HepG2 (cell line): ENCODE data around the gene TH. TPM values are rescaled to one million over a fixed set of nuclear protein-coding genes. Genes with fewer than 3 reads are reported as not detected.

ENCODE experiments used
- ADNP ChIP-seq: sonication (generic); formaldehyde crosslinking; IDR thresholded peaks from 2 replicates; pipeline ENCODE4 v1.4.0; 2020; ENCODE audit warnings: missing genetic modification reagents
- AGO2 ChIP-seq: fragments of 200-400 bp; formaldehyde crosslinking; optimal IDR thresholded peaks from 2 replicates; pipeline ENCODE3; 2017; ENCODE audit warnings: mild to moderate bottlenecking, low read depth, low read length, moderate library complexity
- ATF6 ChIP-seq: sonication (generic); formaldehyde crosslinking; conservative IDR thresholded peaks from 2 replicates; pipeline ENCODE4 v1.4.0; 2020; ENCODE audit warnings: missing genetic modification reagents
- CENPX ChIP-seq: sonication (generic); formaldehyde crosslinking; IDR thresholded peaks from 2 replicates; pipeline ENCODE4 v1.9.0; 2021; ENCODE audit warnings: mild to moderate bottlenecking, missing genetic modification reagents, moderate library complexity
- DPF2 ChIP-seq: sonication (generic); formaldehyde crosslinking; IDR thresholded peaks from 2 replicates; pipeline ENCODE4 v1.4.0; 2020; ENCODE audit warnings: mild to moderate bottlenecking, low read depth, missing genetic modification reagents, borderline replicate concordance
- FOXO1 ChIP-seq: sonication (generic); formaldehyde crosslinking; IDR thresholded peaks from 2 replicates; pipeline ENCODE4 v1.4.0; 2020; ENCODE audit warnings: missing genetic modification reagents
- GZF1 ChIP-seq: sonication (generic); formaldehyde crosslinking; IDR thresholded peaks from 2 replicates; pipeline ENCODE4 v1.5.1; 2020; ENCODE audit warnings: mild to moderate bottlenecking, missing genetic modification reagents
- HBP1 ChIP-seq: IDR thresholded peaks from 2 replicates; pipeline ENCODE4 v1.6.1; 2016; ENCODE audit warnings: low read depth, control low read depth
- HDAC1 ChIP-seq: sonication (generic); formaldehyde crosslinking; IDR thresholded peaks from 2 replicates; pipeline ENCODE4 v1.5.1; 2020; ENCODE audit warnings: mild to moderate bottlenecking, missing genetic modification reagents
- HIC2 ChIP-seq: sonication (generic); formaldehyde crosslinking; IDR thresholded peaks from 2 replicates; pipeline ENCODE4 v1.9.0; 2022; ENCODE audit warnings: low read depth, missing genetic modification reagents
- HNRNPL ChIP-seq: fragments of 200-400 bp; formaldehyde crosslinking; IDR thresholded peaks from 2 replicates; pipeline ENCODE4 v1.6.1; 2017; ENCODE audit warnings: mild to moderate bottlenecking, low read depth, low read length
- IKZF5 ChIP-seq: IDR thresholded peaks from 2 replicates; pipeline ENCODE4 v1.6.1; 2018; ENCODE audit warnings: missing genetic modification reagents, mild to moderate bottlenecking, missing compliant biosample characterization
- MAF1 ChIP-seq: sonication (generic); formaldehyde crosslinking; IDR thresholded peaks from 2 replicates; pipeline ENCODE4 v1.5.0; 2020; ENCODE audit warnings: missing genetic modification reagents, borderline replicate concordance
- MAX ChIP-seq: IDR thresholded peaks from 2 replicates; pipeline ENCODE4 v1.6.1; 2012; ENCODE audit warnings: inconsistent platforms
- MED1 ChIP-seq: sonication (generic); formaldehyde crosslinking; IDR thresholded peaks from 2 replicates; pipeline ENCODE4 v1.4.0; 2020; ENCODE audit warnings: missing genetic modification reagents
- NR0B2 ChIP-seq: sonication (generic); formaldehyde crosslinking; IDR thresholded peaks from 2 replicates; pipeline ENCODE4 v1.4.0; 2020; ENCODE audit warnings: mild to moderate bottlenecking, missing genetic modification reagents
- NR3C1 ChIP-seq: sonication (generic); formaldehyde crosslinking; IDR thresholded peaks from 2 replicates; pipeline ENCODE4 v1.4.0; 2020; ENCODE audit warnings: missing genetic modification reagents
- PLRG1 ChIP-seq: fragments of 450-650 bp; conservative IDR thresholded peaks from 2 replicates; pipeline ENCODE4 v1.6.1; 2016
- RXRB ChIP-seq: IDR thresholded peaks from 2 replicates; pipeline ENCODE4 v1.6.1; 2016; ENCODE audit warnings: borderline replicate concordance, missing genetic modification reagents, missing compliant biosample characterization
- ZBTB7B ChIP-seq: sonication (generic); formaldehyde crosslinking; IDR thresholded peaks from 2 replicates; pipeline ENCODE4 v1.4.0; 2020; ENCODE audit warnings: missing genetic modification reagents
- ZFX ChIP-seq: sonication (generic); formaldehyde crosslinking; IDR thresholded peaks from 2 replicates; pipeline ENCODE4 v1.4.0; 2020; ENCODE audit warnings: mild to moderate bottlenecking, low read depth, missing genetic modification reagents, moderate library complexity
- ZMAT3 ChIP-seq: sonication (generic); formaldehyde crosslinking; conservative IDR thresholded peaks from 2 replicates; pipeline ENCODE4 v1.7.0; 2021; ENCODE audit warnings: missing genetic modification reagents
- ZNF572 ChIP-seq: sonication (generic); formaldehyde crosslinking; IDR thresholded peaks from 2 replicates; pipeline ENCODE4 v1.5.1; 2020; ENCODE audit warnings: mild to moderate bottlenecking, missing genetic modification reagents
- polyA plus RNA-seq, 8 experiments: library from polyadenylated mRNA; depleted of rRNA in 3 of 8; stranded (reverse) in 7 of 8; unstranded in 1 of 8; fragments of >200 nt; fragmentation: Illumina TruSeq in 4 of 8; extraction: Trizol in 4 of 8; gene quantifications; 2 replicates each; pipeline versions ENCODE4 v1.2.1 to v1.2.3, GENCODE V29; 2011 to 2016; ENCODE audit warnings: low read depth in 4 of 8, missing spikeins in 1 of 8, mixed read lengths in 1 of 8; ENCODE audit not compliant: insufficient read depth in 1 of 8
- total RNA-seq, 5 experiments: library from RNA; depleted of rRNA; stranded (reverse); fragments of >200 nt; fragmentation: Illumina TruSeq; extraction: Trizol; gene quantifications; 2 replicates each; pipeline ENCODE4 v1.2.3, GENCODE V29; 2016; ENCODE audit warnings: low read depth in 1 of 5

Gene TH
- total and polyA plus RNA-seq, 2 of the 13 experiments (the other 11 are each of a cell fraction or from before 2014, with no cell fraction given), result 0.36 TPM; not detected in 1

- TF ChIP-seq HIC2 (CRISPR knock-in tag) (peak; percentile 68; the same call in 1 of the 2 replicates), DPF2 (CRISPR knock-in tag) (0 out of 2 replicates have a peak, but pooled peaks have one; percentile 21), MAF1 (CRISPR knock-in tag) (0 out of 2 replicates have a peak, but pooled peaks have one; percentile 45), ATF6 (no peak), NR0B2 (CRISPR knock-in tag) (0 out of 2 replicates have a peak, but pooled peaks have one; percentile 35), CENPX (CRISPR knock-in tag) (no peak), GZF1 (0 out of 2 replicates have a peak, but pooled peaks have one; percentile 20), IKZF5 (CRISPR knock-in tag) (peak; percentile 31; the same call in 1 of the 2 replicates), ZNF572 (CRISPR knock-in tag) (0 out of 2 replicates have a peak, but pooled peaks have one; percentile 50), NR3C1 (CRISPR knock-in tag) (no peak), FOXO1 (CRISPR knock-in tag) (peak; percentile 71), AGO2 (peak; percentile 88), ZMAT3 (peak; percentile 62), HDAC1 (peak; percentile 49), ZFX (CRISPR knock-in tag) (peak; percentile 83), HBP1 (CRISPR knock-in tag) (no peak), PLRG1 (no peak), HNRNPL (peak; percentile 81), MED1 (CRISPR knock-in tag) (peak; percentile 87), MAX (peak; percentile 74), ZBTB7B (CRISPR knock-in tag) (peak; percentile 78; the same call in 1 of the 2 replicates), ADNP (CRISPR knock-in tag) (no peak), RXRB (peak; percentile 61)
Measured at GRCh38 chr11:2212411-2213251, 41.0 kb upstream of the TH start (continued).
